IPS-11a (cell line): ENCODE data around the gene EFCAB11.

Source experiments
- H3K4me3 ChIP-seq: one replicate; pipeline ENCODE4 v1.5.1; 2013; ENCODE audit warnings: low read depth, low read length, control low read depth

The EFCAB11 gene

GRCh38 chr14:89954070-89955021 is at the start of gene EFCAB11:
TSS of gene EFCAB11 (minus strand) at chr14:89954730. CDS start at chr14:89954660, 70 bp downstream.
- peak within 1 kb of the TSS; percentile 92 for H3K4me3 ChIP-seq

- H3K4me3 ChIP-seq = no peak overlapping the region
These were observed 49.2 kb upstream of the EFCAB11 start for GRCh38 chr14:90003526-90004307.

- no peak overlapping the region for H3K4me3 ChIP-seq
These were observed 46.4 kb upstream of the EFCAB11 start for GRCh38 chr14:90000935-90001334.

GRCh38 chr14:89996963-89997362 is 42.4 kb upstream of the EFCAB11 start:
- H3K4me3 ChIP-seq = no peak overlapping the region

GRCh38 chr14:89992273-89992672 is 37.7 kb upstream of the EFCAB11 start:
- H3K4me3 ChIP-seq = no peak overlapping the region

- no peak overlapping the region for H3K4me3 ChIP-seq
These were observed 36.2 kb upstream of the EFCAB11 start for GRCh38 chr14:89990623-89991275.

GRCh38 chr14:89990218-89990617 is 35.7 kb upstream of the EFCAB11 start:
- no peak overlapping the region for H3K4me3 ChIP-seq

GRCh38 chr14:89988787-89989186 is 34.3 kb upstream of the EFCAB11 start:
- no peak overlapping the region for H3K4me3 ChIP-seq

- H3K4me3 ChIP-seq = no peak overlapping the region
These were observed 32.6 kb upstream of the EFCAB11 start for GRCh38 chr14:89987161-89987475.

- no peak overlapping the region for H3K4me3 ChIP-seq
These were observed 32.1 kb upstream of the EFCAB11 start for GRCh38 chr14:89986462-89987160.

GRCh38 chr14:89983375-89983774 is 28.8 kb upstream of the EFCAB11 start:
- no peak overlapping the region for H3K4me3 ChIP-seq

- H3K4me3 ChIP-seq = no peak overlapping the region
These were observed 24.1 kb upstream of the EFCAB11 start for GRCh38 chr14:89978656-89979055.

GRCh38 chr14:89977668-89978067 is 23.1 kb upstream of the EFCAB11 start:
- H3K4me3 ChIP-seq = no peak overlapping the region

GRCh38 chr14:89973234-89973823 is 18.8 kb upstream of the EFCAB11 start:
- no peak overlapping the region for H3K4me3 ChIP-seq

- H3K4me3 ChIP-seq = no peak overlapping the region
These were observed 11.3 kb upstream of the EFCAB11 start for GRCh38 chr14:89965839-89966238.

GRCh38 chr14:89963288-89963978 is 8.9 kb upstream of the EFCAB11 start:
- H3K4me3 ChIP-seq = no peak overlapping the region

- no peak overlapping the region for H3K4me3 ChIP-seq
These were observed 6.4 kb upstream of the EFCAB11 start for GRCh38 chr14:89960914-89961313.

GRCh38 chr14:89959853-89960445 is 5.4 kb upstream of the EFCAB11 start:
- no peak overlapping the region for H3K4me3 ChIP-seq

- H3K4me3 ChIP-seq = no peak overlapping the region
These were observed 4.4 kb upstream of the EFCAB11 start for GRCh38 chr14:89958966-89959365.
